Measurements from ENCODE around the gene CELF2.

CELF2 gene

DNA sequence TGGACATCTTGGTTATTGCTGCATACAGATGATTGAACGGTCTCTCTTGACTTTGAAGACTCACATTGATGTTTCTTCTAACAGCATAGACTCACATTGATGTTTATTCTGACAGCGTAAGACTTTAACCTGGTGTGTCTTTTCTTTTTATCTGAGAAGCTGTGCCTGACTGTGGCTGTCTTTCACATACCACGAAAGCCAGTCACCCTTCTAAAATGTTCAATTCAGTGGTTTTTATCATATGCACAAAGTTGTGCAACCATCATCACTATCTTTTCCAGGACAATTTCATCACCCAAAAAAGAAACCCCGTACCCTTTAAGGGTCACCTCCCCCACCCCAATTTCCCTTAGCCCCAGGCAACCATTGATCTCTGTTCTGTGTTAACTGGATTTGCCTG, 24.7 kb downstream of the CELF2 start:
- Histone ChIP-seq H2AK5ac (ENCODE audit: low read depth, low read length) (no peak overlapping the region), H3K9me3 (replicated peaks in 1 of 2; ENCODE audit: control insufficient read depth in 2 of 2, insufficient read depth in 1 of 2, low read depth in 1 of 2, low read length in 2 of 2) (no peaks in the 10 kb centered on the region), H2BK5ac (ENCODE audit: low read length) (no peak overlapping the region), H3K4ac (ENCODE audit: low read length) (no peak overlapping the region), H3K4me3 (ENCODE audit: low read length in 2 of 2) (no peak overlapping the region), H3K4me2 (ENCODE audit: insufficient read depth, low read length, poor library complexity, severe bottlenecking) (no peak overlapping the region), H3K23ac (ENCODE audit: low read depth, low read length, poor library complexity) (no peak overlapping the region), H3K4me1 (ENCODE audit: control insufficient read depth in 2 of 2, insufficient read depth in 1 of 2, low read depth in 1 of 2, low read length in 2 of 2) (no peaks in the 10 kb centered on the region), H4K8ac (ENCODE audit: low read depth, low read length) (no peak overlapping the region), H2BK120ac (ENCODE audit: low read depth, low read length) (no peak overlapping the region), H3K18ac (ENCODE audit: low read length) (no peak overlapping the region), H4K91ac (ENCODE audit: low read depth, low read length, poor library complexity) (no peak overlapping the region), H2AFZ (ENCODE audit: low read length) (no peak overlapping the region), H3K36me3 (replicated peaks in 1 of 2; ENCODE audit: control insufficient read depth in 2 of 2, insufficient read depth in 2 of 2, low read length in 2 of 2) (peaks cover 0 to 3% of the 10 kb centered on the region in 2 donors), H2BK15ac (ENCODE audit: low read length) (no peak overlapping the region), H3K27me3 (ENCODE audit: control insufficient read depth in 3 of 3, insufficient read depth in 3 of 3, low read depth in 1 of 3, low read length in 3 of 3) (no peaks in the 10 kb centered on the region), H3K14ac (ENCODE audit: low read length) (no peak overlapping the region), H3K79me1 (ENCODE audit: low read depth, low read length) (no peaks in the 10 kb centered on the region), H3K9ac (ENCODE audit: low read depth, low read length, poor library complexity) (no peak overlapping the region), H2BK12ac (ENCODE audit: low read length) (no peak overlapping the region), H3K27ac (replicated peaks; ENCODE audit: low read length) (no peak overlapping the region)
- no peak for DNase-seq (ENCODE audit: low spot score)
- no CpG with 5 or more reads among the region's 4 CpGs for WGBS, 2 donors (ENCODE audit: extremely low coverage in 2 of 2, insufficient read length in 2 of 2, insufficient replicate concordance in 1 of 2)

DNA sequence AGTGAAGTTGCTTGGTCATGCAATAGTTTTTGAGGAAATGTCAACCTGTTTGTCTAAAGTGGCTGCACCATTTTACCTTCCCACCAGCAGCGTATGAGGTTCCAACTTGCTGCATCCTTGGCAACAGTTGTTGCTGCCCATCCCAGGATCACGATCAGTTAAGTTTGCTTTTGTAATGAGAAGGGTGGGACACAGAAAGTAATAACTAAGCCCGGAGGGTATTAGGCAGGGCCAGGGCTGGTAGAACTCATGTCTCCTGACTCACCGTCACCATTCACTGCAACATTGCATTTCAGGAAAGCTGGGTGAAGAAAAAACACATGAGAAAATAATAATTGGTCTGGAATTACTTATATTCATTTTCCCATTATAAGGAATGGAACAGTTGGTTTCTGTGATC, 25.4 kb downstream of the CELF2 start:
- Histone ChIP-seq H2AK5ac (ENCODE audit: low read depth, low read length) (no peak overlapping the region), H2BK12ac (ENCODE audit: low read length) (no peak overlapping the region), H2AFZ (ENCODE audit: low read length) (no peak overlapping the region), H2BK15ac (ENCODE audit: low read length) (no peak overlapping the region), H3K9ac (ENCODE audit: low read depth, low read length, poor library complexity) (no peak overlapping the region), H3K27me3 (ENCODE audit: control insufficient read depth in 3 of 3, insufficient read depth in 3 of 3, low read depth in 1 of 3, low read length in 3 of 3) (no peaks in the 10 kb centered on the region), H3K4me1 (ENCODE audit: control insufficient read depth in 2 of 2, insufficient read depth in 1 of 2, low read depth in 1 of 2, low read length in 2 of 2) (no peaks in the 10 kb centered on the region), H3K27ac (replicated peaks; ENCODE audit: low read length) (no peak overlapping the region), H3K4me3 (ENCODE audit: low read length in 2 of 2) (no peak overlapping the region), H3K14ac (ENCODE audit: low read length) (no peak overlapping the region), H2BK5ac (ENCODE audit: low read length) (no peak overlapping the region), H4K91ac (ENCODE audit: low read depth, low read length, poor library complexity) (no peak overlapping the region), H3K18ac (ENCODE audit: low read length) (no peak overlapping the region), H3K36me3 (replicated peaks in 1 of 2; ENCODE audit: control insufficient read depth in 2 of 2, insufficient read depth in 2 of 2, low read length in 2 of 2) (peaks cover 0 to 3% of the 10 kb centered on the region in 2 donors), H3K79me1 (ENCODE audit: low read depth, low read length) (no peaks in the 10 kb centered on the region), H2BK120ac (ENCODE audit: low read depth, low read length) (no peak overlapping the region), H3K4ac (ENCODE audit: low read length) (no peak overlapping the region), H3K9me3 (replicated peaks in 1 of 2; ENCODE audit: control insufficient read depth in 2 of 2, insufficient read depth in 1 of 2, low read depth in 1 of 2, low read length in 2 of 2) (no peaks in the 10 kb centered on the region), H4K8ac (ENCODE audit: low read depth, low read length) (no peak overlapping the region), H3K23ac (ENCODE audit: low read depth, low read length, poor library complexity) (no peak overlapping the region), H3K4me2 (ENCODE audit: insufficient read depth, low read length, poor library complexity, severe bottlenecking) (no peak overlapping the region)
- WGBS, 2 donors (ENCODE audit: extremely low coverage in 2 of 2, insufficient read length in 2 of 2, insufficient replicate concordance in 1 of 2), result no CpG with 5 or more reads among the region's 4 CpGs
- no peak for DNase-seq (ENCODE audit: low spot score)

DNA sequence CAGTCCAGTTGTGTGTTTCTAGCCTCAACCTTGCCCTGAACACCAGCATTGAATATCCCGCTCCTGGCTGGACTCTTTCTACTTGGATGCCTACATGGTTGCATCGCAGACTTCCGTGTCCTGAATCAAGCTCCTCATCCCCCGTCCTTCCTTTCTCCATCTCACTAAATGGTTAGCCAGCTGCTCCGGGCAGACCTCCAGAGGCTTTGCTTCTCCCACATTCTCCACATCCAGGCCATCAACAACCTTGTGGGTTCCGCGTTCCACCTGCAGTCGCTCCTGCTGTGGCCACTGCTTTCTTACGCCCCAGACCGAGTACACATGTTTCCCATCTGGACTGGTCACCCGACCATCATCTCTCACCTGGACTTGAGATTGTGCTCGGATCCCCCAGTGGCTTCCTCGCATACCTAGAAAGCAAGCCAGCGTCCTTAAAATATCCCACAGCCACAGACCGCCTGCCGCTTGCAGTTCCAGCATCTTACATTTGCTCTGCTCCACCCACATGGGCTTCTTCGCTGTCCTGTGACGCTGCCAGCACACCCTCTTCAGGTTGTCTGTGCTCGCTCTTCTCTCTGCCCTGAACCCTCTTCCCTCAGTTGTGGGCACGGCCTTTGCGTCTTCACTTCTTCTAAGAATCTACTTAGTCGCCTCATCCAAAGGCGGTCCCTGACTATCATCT, 25.9 kb downstream of the CELF2 start:
- Histone ChIP-seq H3K27me3 (ENCODE audit: control insufficient read depth in 3 of 3, insufficient read depth in 3 of 3, low read depth in 1 of 3, low read length in 3 of 3) (no peaks in the 10 kb centered on the region), H3K4me1 (ENCODE audit: control insufficient read depth in 2 of 2, insufficient read depth in 1 of 2, low read depth in 1 of 2, low read length in 2 of 2) (no peaks in the 10 kb centered on the region), H2BK12ac (ENCODE audit: low read length) (no peak overlapping the region), H3K9me3 (replicated peaks in 1 of 2; ENCODE audit: control insufficient read depth in 2 of 2, insufficient read depth in 1 of 2, low read depth in 1 of 2, low read length in 2 of 2) (no peaks in the 10 kb centered on the region), H3K23ac (ENCODE audit: low read depth, low read length, poor library complexity) (no peak overlapping the region), H3K14ac (ENCODE audit: low read length) (no peak overlapping the region), H2BK15ac (ENCODE audit: low read length) (no peak overlapping the region), H3K79me1 (ENCODE audit: low read depth, low read length) (no peaks in the 10 kb centered on the region), H3K36me3 (replicated peaks in 1 of 2; ENCODE audit: control insufficient read depth in 2 of 2, insufficient read depth in 2 of 2, low read length in 2 of 2) (peaks cover 0 to 3% of the 10 kb centered on the region in 2 donors), H3K27ac (replicated peaks; ENCODE audit: low read length) (no peak overlapping the region), H2AK5ac (ENCODE audit: low read depth, low read length) (no peak overlapping the region), H3K4me2 (ENCODE audit: insufficient read depth, low read length, poor library complexity, severe bottlenecking) (no peak overlapping the region), H3K4me3 (ENCODE audit: low read length in 2 of 2) (no peak overlapping the region), H3K9ac (ENCODE audit: low read depth, low read length, poor library complexity) (no peak overlapping the region), H2BK120ac (ENCODE audit: low read depth, low read length) (no peak overlapping the region), H2BK5ac (ENCODE audit: low read length) (no peak overlapping the region), H2AFZ (ENCODE audit: low read length) (no peak overlapping the region), H4K91ac (ENCODE audit: low read depth, low read length, poor library complexity) (no peak overlapping the region), H3K4ac (ENCODE audit: low read length) (no peak overlapping the region), H3K18ac (ENCODE audit: low read length) (peak overlapping the region; percentile 29), H4K8ac (ENCODE audit: low read depth, low read length) (no peak overlapping the region)
- DNase-seq (ENCODE audit: low spot score), result no peak
- no CpG with 5 or more reads among the region's 23 CpGs for WGBS, 2 donors (ENCODE audit: extremely low coverage in 2 of 2, insufficient read length in 2 of 2, insufficient replicate concordance in 1 of 2)

DNA sequence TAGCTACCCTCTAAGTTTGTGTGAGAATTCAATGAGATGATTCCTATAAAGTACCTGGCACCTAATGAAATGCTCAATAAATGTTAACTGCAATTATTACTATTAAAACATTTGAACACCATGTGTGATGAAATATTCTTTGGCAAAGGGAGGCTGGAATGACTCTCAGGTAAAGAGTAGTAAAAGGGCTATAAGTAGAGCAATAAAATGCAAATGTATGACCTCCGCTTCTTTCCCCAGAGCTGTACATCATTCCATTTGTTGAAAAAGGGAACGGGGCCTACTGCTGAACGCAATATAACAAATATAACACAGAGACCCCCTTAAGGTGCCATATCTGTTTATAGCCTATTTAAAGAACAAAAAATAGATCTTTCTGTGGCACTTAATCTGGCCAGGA, 27.8 kb downstream of the CELF2 start:
- Histone ChIP-seq H2BK120ac (ENCODE audit: low read depth, low read length) (no peak overlapping the region), H3K9me3 (replicated peaks in 1 of 2; ENCODE audit: control insufficient read depth in 2 of 2, insufficient read depth in 1 of 2, low read depth in 1 of 2, low read length in 2 of 2) (no peaks in the 10 kb centered on the region), H2AK5ac (ENCODE audit: low read depth, low read length) (no peak overlapping the region), H3K23ac (ENCODE audit: low read depth, low read length, poor library complexity) (no peak overlapping the region), H3K36me3 (replicated peaks in 1 of 2; ENCODE audit: control insufficient read depth in 2 of 2, insufficient read depth in 2 of 2, low read length in 2 of 2) (peaks cover 0 to 3% of the 10 kb centered on the region in 2 donors), H3K4me1 (ENCODE audit: control insufficient read depth in 2 of 2, insufficient read depth in 1 of 2, low read depth in 1 of 2, low read length in 2 of 2) (peaks cover 0 to 7% of the 10 kb centered on the region in 2 donors), H2BK5ac (ENCODE audit: low read length) (no peak overlapping the region), H2AFZ (ENCODE audit: low read length) (no peak overlapping the region), H3K18ac (ENCODE audit: low read length) (no peak overlapping the region), H2BK12ac (ENCODE audit: low read length) (no peak overlapping the region), H3K9ac (ENCODE audit: low read depth, low read length, poor library complexity) (no peak overlapping the region), H3K79me1 (ENCODE audit: low read depth, low read length) (no peaks in the 10 kb centered on the region), H2BK15ac (ENCODE audit: low read length) (no peak overlapping the region), H3K4ac (ENCODE audit: low read length) (no peak overlapping the region), H3K4me3 (ENCODE audit: low read length in 2 of 2) (no peak overlapping the region), H3K27ac (replicated peaks; ENCODE audit: low read length) (no peak overlapping the region), H4K91ac (ENCODE audit: low read depth, low read length, poor library complexity) (no peak overlapping the region), H3K27me3 (ENCODE audit: control insufficient read depth in 3 of 3, insufficient read depth in 3 of 3, low read depth in 1 of 3, low read length in 3 of 3) (no peaks in the 10 kb centered on the region), H3K4me2 (ENCODE audit: insufficient read depth, low read length, poor library complexity, severe bottlenecking) (no peak overlapping the region), H4K8ac (ENCODE audit: low read depth, low read length) (no peak overlapping the region), H3K14ac (ENCODE audit: low read length) (no peak overlapping the region)
- no CpG with 5 or more reads among the region's 3 CpGs for WGBS, 2 donors (ENCODE audit: extremely low coverage in 2 of 2, insufficient read length in 2 of 2, insufficient replicate concordance in 1 of 2)
- DNase-seq (ENCODE audit: low spot score), result no peak
